Neural cell (in vitro differentiated cells): ENCODE measurements around the gene MARVELD1. TPM values are rescaled to one million over a fixed set of nuclear protein-coding genes. Genes with fewer than 3 reads are reported as not detected.
A peak's percentile ranks its signal among the peaks of the same experiment; 100 is the strongest.

Source experiments
- H2AFZ ChIP-seq: fragments of 200-600, 300-800 bp; sonication (generic), shearing (Covaris generic); 2 replicates; pipeline ENCODE4 v1.6.0; 2014; ENCODE audit warnings: low read depth, mild to moderate bottlenecking, antibody characterized with exemption, low read length, moderate library complexity
- H3F3A ChIP-seq: fragments of 200-600 bp; shearing (Covaris generic); 2 replicates; pipeline ENCODE4 v1.6.1; 2016; ENCODE audit warnings: mild to moderate bottlenecking, moderate library complexity, mixed read lengths, antibody characterized with exemption, low read length; ENCODE audit not compliant: insufficient read depth, poor library complexity, severe bottlenecking
- H3K27ac ChIP-seq: fragments of 200-600, 300-800 bp; sonication (generic), shearing (Covaris generic); 2 replicates; pipeline ENCODE4 v1.5.1; 2014; ENCODE audit warnings: mild to moderate bottlenecking, low read length, moderate library complexity
- H3K27me3 ChIP-seq: fragments of 300-800, 200-600 bp; sonication (generic), shearing (Covaris generic); 2 replicates; pipeline ENCODE4 v1.6.0; 2014; ENCODE audit warnings: mild to moderate bottlenecking, low read depth, low read length, moderate library complexity; ENCODE audit not compliant: insufficient read depth
- H3K36me3 ChIP-seq: fragments of 300-800, 200-600 bp; sonication (generic), shearing (Covaris generic); 2 replicates; pipeline ENCODE4 v1.5.1; 2014; ENCODE audit warnings: mild to moderate bottlenecking, antibody characterized with exemption, low read length, moderate library complexity; ENCODE audit not compliant: insufficient read depth
- H3K4me2 ChIP-seq: fragments of 300-800, 200-600 bp; sonication (generic), shearing (Covaris generic); 2 replicates; pipeline ENCODE4 v1.6.0; 2014; ENCODE audit warnings: mild to moderate bottlenecking, low read length
- H3K4me3 ChIP-seq: fragments of 300-800, 200-600 bp; sonication (generic), shearing (Covaris generic); 2 replicates; pipeline ENCODE4 v1.5.1; 2014; ENCODE audit warnings: mild to moderate bottlenecking, low read length, moderate library complexity
- H3K79me2 ChIP-seq: fragments of 200-600 bp; shearing (Covaris generic); replicated peaks from 2 replicates; pipeline ENCODE4 v1.6.0; 2014; ENCODE audit warnings: mild to moderate bottlenecking, low read length, moderate library complexity; ENCODE audit not compliant: insufficient read depth
- H3K9ac ChIP-seq: fragments of 300-800, 200-600 bp; sonication (generic), shearing (Covaris generic); 2 replicates; pipeline ENCODE4 v1.6.1; 2016; ENCODE audit warnings: mild to moderate bottlenecking, low read length, mixed read lengths
- H3K9me2 ChIP-seq: fragments of 200-600 bp; shearing (Covaris generic); 2 replicates; pipeline ENCODE4 v1.6.1; 2016; ENCODE audit warnings: mild to moderate bottlenecking, low read length, mixed read lengths; ENCODE audit not compliant: insufficient read depth
- H3K9me3 ChIP-seq: fragments of 200-600, 300-800 bp; sonication (generic), shearing (Covaris generic); 2 replicates; pipeline ENCODE4 v1.6.1; 2016; ENCODE audit warnings: mild to moderate bottlenecking, mixed run types, low read length, moderate library complexity, mixed read lengths
- H4K20me1 ChIP-seq: fragments of 200-600 bp; shearing (Covaris generic); 2 replicates; pipeline ENCODE4 v1.6.1; 2016; ENCODE audit warnings: mild to moderate bottlenecking, mixed run types; ENCODE audit not compliant: insufficient read depth
- CTCF ChIP-seq: fragments of 450-650 bp; IDR thresholded peaks from 2 replicates; pipeline ENCODE4 v1.5.1; 2014; ENCODE audit warnings: antibody characterized with exemption, mild to moderate bottlenecking, moderate library complexity; ENCODE audit not compliant: poor library complexity, severe bottlenecking
- EP300 ChIP-seq: fragments of 450-650 bp; conservative IDR thresholded peaks from 2 replicates; pipeline ENCODE4 v1.6.1; 2014; ENCODE audit warnings: antibody characterized with exemption, mild to moderate bottlenecking, moderate library complexity; ENCODE audit not compliant: poor library complexity, severe bottlenecking
- EZH2 ChIP-seq: fragments of 200-600, 300-800 bp; shearing (Covaris generic), sonication (generic); IDR thresholded peaks from 2 replicates; pipeline ENCODE4 v1.6.1; 2014; ENCODE audit warnings: antibody characterized with exemption, low read length, borderline replicate concordance, mild to moderate bottlenecking; ENCODE audit not compliant: insufficient read depth, poor library complexity, severe bottlenecking
- MXI1 ChIP-seq: fragments of 450-650 bp; conservative IDR thresholded peaks from 2 replicates; pipeline ENCODE4 v1.6.1; 2014; ENCODE audit warnings: antibody characterized with exemption, mild to moderate bottlenecking; ENCODE audit not compliant: poor library complexity, severe bottlenecking
- POLR2AphosphoS5 ChIP-seq: IDR thresholded peaks from 2 replicates; pipeline ENCODE4 v1.6.1; 2012
- RAD21 ChIP-seq: fragments of 450-650 bp; conservative IDR thresholded peaks from 2 replicates; pipeline ENCODE4 v1.6.1; 2014; ENCODE audit warnings: antibody characterized with exemption, mild to moderate bottlenecking, moderate library complexity
- REST ChIP-seq: IDR thresholded peaks from 2 replicates; pipeline ENCODE4 v1.6.1; 2012; ENCODE audit warnings: borderline replicate concordance
- SMC3 ChIP-seq: fragments of 450-650 bp; conservative IDR thresholded peaks from 2 replicates; pipeline ENCODE4 v1.6.1; 2014; ENCODE audit warnings: antibody characterized with exemption, mild to moderate bottlenecking, moderate library complexity; ENCODE audit not compliant: poor library complexity
- TAF1 ChIP-seq: IDR thresholded peaks from 2 replicates; pipeline ENCODE4 v1.6.1; 2012; ENCODE audit warnings: low read depth
- polyA plus RNA-seq: library from polyadenylated mRNA; depleted of rRNA; stranded (reverse); fragments of >200 nt; gene quantifications from 2 replicates; pipeline ENCODE4 v1.2.3, GENCODE V29; 2014

MARVELD1 gene
- polyA plus RNA-seq, 1 donor from 2014 or later: 2.3 TPM

DNA sequence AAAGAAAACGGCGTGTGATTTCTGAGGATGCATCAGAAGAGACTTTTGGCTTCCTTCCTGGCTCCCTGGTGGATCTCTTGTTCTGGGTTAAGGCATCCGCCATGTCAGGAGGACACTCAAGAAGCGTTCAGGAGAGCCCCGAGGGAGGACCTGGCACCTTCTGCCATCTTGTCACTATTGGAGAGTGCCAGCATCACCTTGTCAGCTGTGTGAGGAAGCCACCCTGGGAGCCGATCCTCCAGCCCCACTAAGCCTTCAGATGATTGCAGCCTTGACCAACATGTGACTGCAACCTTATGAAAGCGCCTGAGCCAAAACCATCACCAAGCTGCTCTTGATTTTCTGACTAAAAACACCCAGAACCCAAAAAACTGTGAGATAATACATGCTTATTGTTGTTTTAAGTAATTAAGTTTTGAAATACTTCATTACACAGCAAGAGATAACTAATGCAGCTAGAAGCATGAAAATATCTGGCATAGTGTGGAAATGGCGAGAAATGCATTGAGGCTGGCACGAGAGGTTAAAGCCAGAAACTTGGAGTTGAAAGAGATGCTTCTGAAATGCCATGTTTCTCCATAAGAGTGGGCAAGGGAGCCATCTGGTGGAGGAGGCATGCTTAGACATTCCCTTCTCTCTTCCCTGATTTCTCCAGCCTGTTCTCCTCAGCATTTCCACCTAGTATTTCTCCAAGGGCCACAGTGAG lies 18.0 kb downstream of the MARVELD1 start:
- Histone ChIP-seq H3K9ac (no peak overlapping the region), H3K27ac (no peak overlapping the region), H3K36me3 (no peaks in the 10 kb centered on the region), H4K20me1 (no peaks in the 10 kb centered on the region), H3K79me2 (no peaks in the 10 kb centered on the region), H3K4me2 (no peak overlapping the region), H3K27me3 (no peaks in the 10 kb centered on the region), H3F3A (no peaks in the 10 kb centered on the region), H3K9me2 (no peaks in the 10 kb centered on the region), H2AFZ (no peak overlapping the region), H3K4me3 (no peak overlapping the region), H3K9me3 (no peaks in the 10 kb centered on the region)
- TF ChIP-seq EZH2 (no peak), RAD21 (peak; percentile 96), CTCF (peak; percentile 95), EP300 (no peak), SMC3 (peak; percentile 98)

GRCh38 chr10:97732052-97732359 lies 18.5 kb downstream of the MARVELD1 start:
- Histone ChIP-seq H3K36me3 (no peaks in the 10 kb centered on the region), H3K9ac (no peak overlapping the region), H3K27ac (no peak overlapping the region), H4K20me1 (no peaks in the 10 kb centered on the region), H3K4me2 (no peak overlapping the region), H3K4me3 (no peak overlapping the region), H3F3A (no peaks in the 10 kb centered on the region), H3K9me2 (no peaks in the 10 kb centered on the region), H3K79me2 (no peaks in the 10 kb centered on the region), H2AFZ (no peak overlapping the region), H3K27me3 (no peaks in the 10 kb centered on the region), H3K9me3 (no peaks in the 10 kb centered on the region)
- TF ChIP-seq MXI1: no peak
- peak; percentile 9 for TF ChIP-seq SMC3

GRCh38 chr10:97733256-97733655 lies 19.7 kb downstream of the MARVELD1 start:
- no peaks in the 10 kb centered on the region for H3F3A ChIP-seq
- no peaks in the 10 kb centered on the region for H3K36me3 ChIP-seq
- H3K9me2 ChIP-seq: no peaks in the 10 kb centered on the region
- no peak overlapping the region for H3K27ac ChIP-seq
- no peak overlapping the region for H2AFZ ChIP-seq
- no peak overlapping the region for H3K9ac ChIP-seq
- peaks cover 11% of the 10 kb centered on the region for H3K79me2 ChIP-seq
- no peak overlapping the region for H3K4me2 ChIP-seq
- H3K9me3 ChIP-seq: no peaks in the 10 kb centered on the region
- no peak overlapping the region for H3K4me3 ChIP-seq
- H3K27me3 ChIP-seq: no peaks in the 10 kb centered on the region
- TF ChIP-seq POLR2AphosphoS5: no peak
- H4K20me1 ChIP-seq: no peaks in the 10 kb centered on the region

DNA sequence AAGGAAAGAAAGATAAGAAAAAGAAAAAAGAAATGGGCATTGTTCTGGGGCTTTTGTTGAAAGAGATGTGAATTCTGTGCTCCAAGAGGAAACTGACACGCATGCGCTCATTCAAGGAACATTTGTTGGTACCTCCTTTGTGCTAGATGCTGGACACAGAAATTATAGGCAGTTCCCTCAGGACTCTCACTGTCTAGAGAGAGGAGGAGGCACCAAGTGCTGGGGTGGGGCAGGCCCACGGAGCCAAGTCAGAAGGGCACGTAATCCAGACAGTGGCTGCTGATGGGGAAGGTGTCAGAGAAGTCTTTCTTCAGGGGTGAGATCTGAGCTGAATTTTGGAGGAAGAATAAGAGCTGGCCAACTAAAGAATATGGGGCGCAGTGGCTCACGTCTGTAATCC lies 20.5 kb downstream of the MARVELD1 start:
- Histone ChIP-seq H4K20me1 (no peaks in the 10 kb centered on the region), H3K4me3 (no peak overlapping the region), H2AFZ (no peak overlapping the region), H3K27me3 (no peaks in the 10 kb centered on the region), H3K36me3 (no peaks in the 10 kb centered on the region), H3K4me2 (no peak overlapping the region), H3K9me3 (no peaks in the 10 kb centered on the region), H3K27ac (no peak overlapping the region), H3K79me2 (peaks cover 19% of the 10 kb centered on the region), H3F3A (no peaks in the 10 kb centered on the region), H3K9me2 (no peaks in the 10 kb centered on the region), H3K9ac (no peak overlapping the region)
- TF ChIP-seq TAF1 (no peak), SMC3 (no peak), REST (no peak), CTCF (no peak), MXI1 (no peak), RAD21 (no peak), POLR2AphosphoS5 (no peak), EZH2 (no peak), EP300 (no peak)
